ENCODE measurements around the gene NTSR2.

GRCh38 chr2:11696736-11697102 is 26.7 kb upstream of the NTSR2 start:
- TF ChIP-seq CTCF (IDR thresholded peaks at IDR 0.05), result no peak
- TF ChIP-seq POLR2A (IDR thresholded peaks at IDR 0.05), result no peak

All from right lobe of liver (tissue), 4 donors.